ENCODE measurements around the gene ZNF385A. TPM values are rescaled to one million over a fixed set of nuclear protein-coding genes. Genes with fewer than 3 reads are reported as not detected.

Gene ZNF385A
- total RNA-seq, 1 experiment from 2014 or later, result 5.7 TPM

GRCh38 chr12:54371328-54372112 lies 13.0 kb downstream of the ZNF385A start:
- H3K4me2 ChIP-seq (ENCODE audit: insufficient read depth, insufficient read length, low read length), result no peak overlapping the region
- Mint-ChIP-seq H3K36me3 (ENCODE audit: insufficient read depth in 1 of 3, low read depth in 3 of 3) (peaks cover 4 to 25% (median 16%) of the 10 kb centered on the region in 3 experiments; a peak in 6 of 7 replicates), H3K27ac (no peak overlapping the region), H3K27me3 (ENCODE audit: low read depth) (peaks cover 48% of the 10 kb centered on the region), H3K9me3 (no peaks in the 10 kb centered on the region), H3K4me3 (peak overlapping the region in 1 of 2 experiments; percentile 45; a peak in 2 of 5 replicates), H3K4me1 (peaks cover 23 to 24% of the 10 kb centered on the region in 2 experiments)
- no peaks in the 10 kb centered on the region for H4K20me1 ChIP-seq (ENCODE audit: control insufficient read depth, insufficient read depth, insufficient read length)
- no peak overlapping the region for H3K27ac ChIP-seq (ENCODE audit: insufficient read length, low read depth, low read length)
- H3K23me2 ChIP-seq (ENCODE audit: insufficient read length, low read depth, low read length, poor library complexity, severe bottlenecking), result peaks cover 12% of the 10 kb centered on the region
- no peak overlapping the region for H2BK5ac ChIP-seq (ENCODE audit: insufficient read length, low read length)
- H3K79me1 ChIP-seq (ENCODE audit: insufficient read depth, low read depth, low read length, poor library complexity, severe bottlenecking), result no peaks in the 10 kb centered on the region
- H2AFZ ChIP-seq (ENCODE audit: low read length), result no peak overlapping the region
- H2BK15ac ChIP-seq (ENCODE audit: low read depth, low read length), result no peak overlapping the region
- H2BK120ac ChIP-seq (ENCODE audit: low read depth, low read length, poor library complexity, severe bottlenecking), result no peak overlapping the region
- H3K9me3 ChIP-seq (ENCODE audit: control insufficient read depth, low read depth, low read length), result no peaks in the 10 kb centered on the region
- H4K5ac ChIP-seq (ENCODE audit: insufficient read length, low read depth, low read length), result no peak overlapping the region
- H3K27me3 ChIP-seq (ENCODE audit: insufficient read depth, low read length), result peaks cover 2% of the 10 kb centered on the region; the same call in 1 of the 2 replicates
- H3K79me2 ChIP-seq (ENCODE audit: insufficient read depth, low read length), result no peaks in the 10 kb centered on the region
- no peak overlapping the region for H2AK5ac ChIP-seq (ENCODE audit: insufficient read length, low read length)
- no peak overlapping the region for H3T11ph ChIP-seq (ENCODE audit: low read length)
- no peak for DNase-seq
- no peak overlapping the region for H3K4ac ChIP-seq (ENCODE audit: low read depth, low read length)
- no peak overlapping the region for H2BK12ac ChIP-seq (ENCODE audit: insufficient read length, low read depth, low read length)
- WGBS (ENCODE audit: extremely low coverage, insufficient read length, low lambda C conversion rate), result no CpG with 5 or more reads among the region's 5 CpGs
- H3K14ac ChIP-seq (ENCODE audit: insufficient read depth, low read length), result no peak overlapping the region
- H4K8ac ChIP-seq (replicated peaks; ENCODE audit: insufficient read length, low read depth, low read length), result no peak overlapping the region
- no peak overlapping the region for H3K23ac ChIP-seq (ENCODE audit: insufficient read length, low read depth, low read length)
- H3K9ac ChIP-seq (ENCODE audit: extremely low read depth, insufficient read length, low read length), result no peak overlapping the region
- no peak overlapping the region for H2BK20ac ChIP-seq (ENCODE audit: low read depth, low read length, poor library complexity, severe bottlenecking)
- no peak overlapping the region for H3K56ac ChIP-seq (ENCODE audit: insufficient read length, low read depth, low read length)
- H3K4me1 ChIP-seq (ENCODE audit: insufficient read depth, low read length), result no peaks in the 10 kb centered on the region
- TF ChIP-seq CTCF (conservative IDR thresholded peaks at IDR 0.05), result no peak
- H4K91ac ChIP-seq (ENCODE audit: insufficient read length, low read depth, low read length), result no peak overlapping the region
- no peak overlapping the region for H3K18ac ChIP-seq (ENCODE audit: insufficient read length, low read depth, low read length)
